GM23338 (cell line): ENCODE data around the gene COX6B1. TPM values are rescaled to one million over a fixed set of nuclear protein-coding genes. Genes with fewer than 3 reads are reported as not detected.

Experiments used
- ATAC-seq: fragments of 200-7000 bp; cut with Tn5 transposase; 3 replicates; pipeline ENCODE4 v1.9.1; 2020
- DNase-seq: peaks from one replicate; pipeline ENCODE4 v3.0.0-alpha.2; 2015; ENCODE audit warnings: low spot score
- H2AFZ ChIP-seq: fragments of 200-600 bp; sonication (generic); 2 replicates; pipeline ENCODE4 v1.8.0; 2016; ENCODE audit warnings: antibody characterized with exemption, mild to moderate bottlenecking, moderate library complexity
- H3F3A ChIP-seq: fragments of 200-600 bp; sonication (generic); replicated peaks from 2 replicates; pipeline ENCODE4 v1.8.0; 2017; ENCODE audit warnings: antibody characterized with exemption, mixed run types, low read depth
- H3K27ac ChIP-seq: fragments of 200-600 bp; sonication (generic); 2 replicates; pipeline ENCODE4 v1.6.1; 2016; ENCODE audit warnings: low read depth
- H3K27me3 ChIP-seq: fragments of 200-600 bp; sonication (generic); 2 replicates; pipeline ENCODE4 v1.8.0; 2016; ENCODE audit warnings: mild to moderate bottlenecking, mixed run types, moderate library complexity; ENCODE audit not compliant: insufficient read depth
- H3K36me3 ChIP-seq: fragments of 200-600 bp; sonication (generic); 2 replicates; pipeline ENCODE4 v1.8.0; 2016; ENCODE audit warnings: mild to moderate bottlenecking; ENCODE audit not compliant: insufficient read depth
- H3K4me1 ChIP-seq: fragments of 200-600 bp; sonication (generic); 2 replicates; pipeline ENCODE4 v1.8.0; 2016; ENCODE audit warnings: mild to moderate bottlenecking, moderate library complexity; ENCODE audit not compliant: insufficient read depth
- H3K4me2 ChIP-seq: fragments of 200-600 bp; sonication (generic); 2 replicates; pipeline ENCODE4 v1.7.1; 2017; ENCODE audit warnings: mixed run types
- H3K4me3 ChIP-seq: fragments of 200-600 bp; sonication (generic); 2 replicates; pipeline ENCODE4 v1.6.1; 2016; ENCODE audit warnings: mixed run types
- H3K79me2 ChIP-seq: fragments of 200-600 bp; sonication (generic); replicated peaks from 2 replicates; pipeline ENCODE4 v1.8.0; 2017; ENCODE audit warnings: mild to moderate bottlenecking; ENCODE audit not compliant: insufficient read depth
- H3K9me2 ChIP-seq: fragments of 200-600 bp; sonication (generic); 2 replicates; pipeline ENCODE4 v1.8.0; 2017; ENCODE audit not compliant: insufficient read depth
- H4K20me1 ChIP-seq: fragments of 200-600 bp; sonication (generic); replicated peaks from 2 replicates; pipeline ENCODE4 v1.8.0; 2017; ENCODE audit warnings: mild to moderate bottlenecking; ENCODE audit not compliant: insufficient read depth
- H3K27ac Mint-ChIP-seq: 2 replicates; pipeline ENCODE4 v1.8.0; 2020; ENCODE audit warnings: inconsistent platforms, mild to moderate bottlenecking, moderate library complexity, mixed read lengths
- H3K27me3 Mint-ChIP-seq: 3 replicates; pipeline ENCODE4 v1.8.0; 2022; ENCODE audit warnings: low read depth, mild to moderate bottlenecking, moderate library complexity, mixed read lengths, inconsistent platforms; ENCODE audit not compliant: insufficient read depth, poor library complexity
- H3K36me3 Mint-ChIP-seq: 3 replicates; pipeline ENCODE4 v1.8.0; 2021; ENCODE audit warnings: low read depth, mild to moderate bottlenecking, inconsistent platforms, moderate library complexity, mixed read lengths
- H3K4me1 Mint-ChIP-seq: 3 replicates; pipeline ENCODE4 v1.8.0; 2020; ENCODE audit warnings: mild to moderate bottlenecking, inconsistent platforms, mixed read lengths
- H3K4me3 Mint-ChIP-seq: 3 replicates; pipeline ENCODE4 v1.8.0; 2021; ENCODE audit warnings: moderate library complexity, mild to moderate bottlenecking, inconsistent platforms, mixed read lengths
- H3K9me3 Mint-ChIP-seq: 3 replicates; pipeline ENCODE4 v1.8.0; 2020; ENCODE audit warnings: moderate library complexity, mild to moderate bottlenecking, inconsistent platforms, mixed read lengths
- EZH2 ChIP-seq: fragments of 200-600 bp; sonication (generic); IDR thresholded peaks from one replicate; pipeline ENCODE4 v1.8.0; 2017; ENCODE audit warnings: antibody characterized with exemption, mild to moderate bottlenecking, low read depth; ENCODE audit not compliant: unreplicated experiment
- EZH2phosphoT487 ChIP-seq: fragments of 200-600 bp; sonication (generic); IDR thresholded peaks from one replicate; pipeline ENCODE4 v1.8.1; 2018; ENCODE audit warnings: antibody characterized with exemption; ENCODE audit not compliant: unreplicated experiment
- JUNB ChIP-seq: IDR thresholded peaks from one replicate; pipeline ENCODE4 v1.6.1; 2016; ENCODE audit warnings: antibody characterized with exemption; ENCODE audit not compliant: unreplicated experiment
- NANOG ChIP-seq: IDR thresholded peaks from 2 replicates; pipeline ENCODE4 v1.6.1; 2016; ENCODE audit warnings: antibody characterized with exemption, borderline replicate concordance
- POLR2AphosphoS5 ChIP-seq: IDR thresholded peaks from 2 replicates; pipeline ENCODE4 v1.6.1; 2016; ENCODE audit warnings: antibody characterized with exemption, low read depth
- STAT1 ChIP-seq: IDR thresholded peaks from one replicate; pipeline ENCODE4 v1.6.1; 2016; ENCODE audit warnings: antibody characterized with exemption; ENCODE audit not compliant: unreplicated experiment
- ZNF462 ChIP-seq: fragments of 250-450 bp; sonication (Bioruptor Pico); IDR thresholded peaks from 2 replicates; pipeline ENCODE4 v1.5.0; 2020; ENCODE audit warnings: mild to moderate bottlenecking, moderate library complexity
- polyA plus RNA-seq: library from polyadenylated mRNA; unstranded; fragments of >200 nt; fragmentation: Nextera tagmentation; extraction: Ambion mirVana; gene quantifications from 2 replicates; pipeline ENCODE4 v1.2.1, GENCODE V29; 2016
- total RNA-seq: library from RNA; depleted of rRNA; stranded (reverse); fragments of >200 nt; shearing (Covaris generic); gene quantifications from 2 replicates; pipeline ENCODE4 v1.2.3, GENCODE V29; 2014
- TF ChIP-seq, protein P1 (sequence below), 2 experiments: fragments of 200-600 bp in 1 of 2; sonication (generic) in 1 of 2; conservative IDR thresholded peaks; 2 replicates each; pipeline versions ENCODE4 v1.5.1 to v1.6.1; 2016 to 2017; ENCODE audit warnings: antibody characterized with exemption in 2 of 2, low read depth in 2 of 2, mild to moderate bottlenecking in 2 of 2, moderate library complexity in 1 of 2

Gene COX6B1
- total and polyA plus RNA-seq, 2 experiments from 2014 or later, result 564 to 1,532 TPM

DNA sequence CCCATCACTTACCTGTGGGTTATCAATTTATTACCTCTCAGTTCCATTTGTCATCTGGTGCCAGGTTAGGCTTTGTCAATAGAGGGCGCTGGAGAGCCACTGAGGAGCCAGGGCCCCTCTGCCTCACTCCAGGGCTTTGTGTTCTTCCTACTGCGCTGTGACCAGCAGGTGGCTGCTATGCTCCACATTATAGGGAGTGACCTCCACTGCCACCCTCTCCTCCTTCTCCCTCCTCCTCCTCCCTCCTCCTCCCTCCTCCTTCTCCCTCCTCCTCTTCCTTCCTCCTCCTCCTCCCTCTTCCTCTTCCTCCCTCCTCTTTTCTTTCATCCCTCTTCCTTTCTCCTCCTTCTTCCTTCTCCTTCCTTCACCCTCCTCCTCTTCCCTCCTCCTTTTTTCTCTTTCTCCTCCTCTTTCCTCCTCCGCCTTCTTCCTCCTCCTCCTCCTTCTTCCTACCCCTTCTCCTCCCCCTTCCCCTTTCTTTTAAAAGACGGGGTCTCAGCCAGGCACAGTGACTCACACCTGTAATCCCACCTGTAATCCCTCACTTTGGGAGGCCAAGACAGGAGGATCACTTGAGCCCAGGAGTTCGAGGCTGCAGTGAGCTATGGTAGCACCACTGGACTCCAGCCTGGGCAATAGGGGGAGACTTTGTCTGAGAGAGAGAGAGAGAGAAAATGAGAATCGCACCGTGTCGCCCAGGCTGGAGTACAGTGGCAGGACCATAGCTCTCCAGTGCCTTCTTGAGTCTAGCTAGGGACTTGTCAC lies 45.9 kb downstream of the COX6B1 start (continued):
- TF ChIP-seq ZNF462 (CRISPR knock-in tag), result no peak
- TF ChIP-seq, protein P1, sequence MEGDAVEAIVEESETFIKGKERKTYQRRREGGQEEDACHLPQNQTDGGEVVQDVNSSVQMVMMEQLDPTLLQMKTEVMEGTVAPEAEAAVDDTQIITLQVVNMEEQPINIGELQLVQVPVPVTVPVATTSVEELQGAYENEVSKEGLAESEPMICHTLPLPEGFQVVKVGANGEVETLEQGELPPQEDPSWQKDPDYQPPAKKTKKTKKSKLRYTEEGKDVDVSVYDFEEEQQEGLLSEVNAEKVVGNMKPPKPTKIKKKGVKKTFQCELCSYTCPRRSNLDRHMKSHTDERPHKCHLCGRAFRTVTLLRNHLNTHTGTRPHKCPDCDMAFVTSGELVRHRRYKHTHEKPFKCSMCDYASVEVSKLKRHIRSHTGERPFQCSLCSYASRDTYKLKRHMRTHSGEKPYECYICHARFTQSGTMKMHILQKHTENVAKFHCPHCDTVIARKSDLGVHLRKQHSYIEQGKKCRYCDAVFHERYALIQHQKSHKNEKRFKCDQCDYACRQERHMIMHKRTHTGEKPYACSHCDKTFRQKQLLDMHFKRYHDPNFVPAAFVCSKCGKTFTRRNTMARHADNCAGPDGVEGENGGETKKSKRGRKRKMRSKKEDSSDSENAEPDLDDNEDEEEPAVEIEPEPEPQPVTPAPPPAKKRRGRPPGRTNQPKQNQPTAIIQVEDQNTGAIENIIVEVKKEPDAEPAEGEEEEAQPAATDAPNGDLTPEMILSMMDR (conservative IDR thresholded peaks at IDR 0.05; ENCODE audit: low read depth in 2 of 2), result peak; percentile 93 to 100
- TF ChIP-seq JUNB, result no peak
- no peak for TF ChIP-seq EZH2phosphoT487

DNA sequence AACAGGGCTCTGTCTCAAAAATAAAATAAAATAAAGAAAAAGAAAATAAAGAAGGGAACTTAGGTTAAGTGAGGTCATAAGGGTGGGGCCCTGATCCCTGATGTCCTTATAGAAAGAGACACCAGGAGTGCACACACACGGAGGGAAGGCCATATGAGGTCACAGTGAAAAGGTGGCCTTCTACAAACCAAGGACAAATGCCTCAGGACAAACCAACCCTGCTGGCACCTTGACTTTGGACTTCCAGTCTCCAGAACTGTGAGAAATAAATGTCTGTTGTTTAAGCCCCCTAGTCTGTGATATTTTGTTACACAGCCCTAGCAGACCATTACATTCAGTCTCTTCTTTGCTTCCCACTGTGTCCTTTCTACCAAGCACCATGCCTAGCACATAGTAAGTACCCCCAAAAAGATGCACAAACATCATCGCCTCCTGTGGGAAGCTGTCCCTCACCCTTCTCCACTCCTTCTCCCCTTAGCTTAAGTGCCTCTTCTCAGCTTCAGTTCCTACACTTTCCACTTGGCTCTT lies 47.8 kb downstream of the COX6B1 start:
- DNase-seq (no peak), ATAC-seq (no peak)
- no peaks in the 10 kb centered on the region for H3K36me3 ChIP-seq
- H3K9me2 ChIP-seq, result no peaks in the 10 kb centered on the region
- no peak overlapping the region for H3K27ac Mint-ChIP-seq
- no peak overlapping the region for H3K27ac ChIP-seq
- H3K4me2 ChIP-seq, result no peak overlapping the region
- no peak overlapping the region for H3K4me3 ChIP-seq
- H3K4me1 Mint-ChIP-seq, result peaks cover 3% of the 10 kb centered on the region; the same call in 2 of the 3 replicates
- H4K20me1 ChIP-seq, result no peaks in the 10 kb centered on the region
- H3F3A ChIP-seq, result 0 out of 2 replicates have a peak, but pooled peaks cover 2% of the 10 kb centered on the region
- H2AFZ ChIP-seq, result no peak overlapping the region; the same call in 1 of the 2 replicates
- H3K9me3 Mint-ChIP-seq, result no peaks in the 10 kb centered on the region
- no peaks in the 10 kb centered on the region for H3K27me3 Mint-ChIP-seq
- H3K4me3 Mint-ChIP-seq, result no peak overlapping the region
- H3K27me3 ChIP-seq, result no peaks in the 10 kb centered on the region
- H3K4me1 ChIP-seq, result no peaks in the 10 kb centered on the region; the same call in 1 of the 2 replicates
- no peaks in the 10 kb centered on the region for H3K36me3 Mint-ChIP-seq
- H3K79me2 ChIP-seq, result no peaks in the 10 kb centered on the region
- TF ChIP-seq EZH2, result no peak
- no peak for TF ChIP-seq STAT1
- TF ChIP-seq NANOG, result no peak
- no peak for TF ChIP-seq POLR2AphosphoS5
